ENCODE measurements around the gene APOL1. TPM values are rescaled to one million over a fixed set of nuclear protein-coding genes. Genes with fewer than 3 reads are reported as not detected.

Gene APOL1
- total RNA-seq, 2 experiments from 2014 or later = 13.8 to 17.1 TPM

DNA sequence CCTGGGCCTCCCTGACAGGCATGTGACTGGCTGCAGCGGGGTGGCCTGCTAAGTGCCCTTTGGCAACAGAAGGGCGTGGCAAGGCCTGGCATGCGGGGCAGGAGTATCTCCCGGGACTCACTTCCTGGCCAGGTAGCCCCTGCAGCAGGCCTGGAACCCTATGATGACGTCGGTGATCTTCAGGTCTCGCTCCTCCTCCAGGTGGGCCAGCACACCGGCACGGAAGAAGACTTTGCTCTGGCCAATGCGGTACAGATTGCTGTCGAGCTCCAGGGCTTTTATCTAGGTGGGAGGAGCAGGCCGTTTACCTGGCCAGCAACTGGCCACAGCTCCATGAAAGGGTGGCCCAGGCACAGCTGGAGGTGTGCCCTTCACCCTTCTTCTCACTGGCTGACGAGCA is 50.9 kb downstream of the APOL1 start:
- Mint-ChIP-seq H3K4me1 (ENCODE audit: low read depth) (peaks cover 8% of the 10 kb centered on the region), H3K27ac (no peak overlapping the region), H3K4me3 (no peak overlapping the region), H3K9me3 (no peaks in the 10 kb centered on the region), H3K27me3 (no peaks in the 10 kb centered on the region), H3K36me3 (ENCODE audit: low read depth) (peaks cover 76% of the 10 kb centered on the region)
- no peak for ATAC-seq
- POLR2A ChIA-PET = interaction anchor here (1.0 to 1.6 kb wide), 2 partner anchors 13 to 19 kb away, joined by 3 to 4 read pairs; no protein-coding TSS in a partner anchor
- CTCF ChIA-PET = interaction anchor here (1.0 to 10.8 kb wide), 3 partner anchors 23 to 183 kb away, joined by 3 to 152 read pairs (median 55); no protein-coding TSS in a partner anchor
- no peak for DNase-seq
- intact Hi-C loops (cut with micrococcal nuclease) = no loop called here
- TF ChIP-seq, protein P1, sequence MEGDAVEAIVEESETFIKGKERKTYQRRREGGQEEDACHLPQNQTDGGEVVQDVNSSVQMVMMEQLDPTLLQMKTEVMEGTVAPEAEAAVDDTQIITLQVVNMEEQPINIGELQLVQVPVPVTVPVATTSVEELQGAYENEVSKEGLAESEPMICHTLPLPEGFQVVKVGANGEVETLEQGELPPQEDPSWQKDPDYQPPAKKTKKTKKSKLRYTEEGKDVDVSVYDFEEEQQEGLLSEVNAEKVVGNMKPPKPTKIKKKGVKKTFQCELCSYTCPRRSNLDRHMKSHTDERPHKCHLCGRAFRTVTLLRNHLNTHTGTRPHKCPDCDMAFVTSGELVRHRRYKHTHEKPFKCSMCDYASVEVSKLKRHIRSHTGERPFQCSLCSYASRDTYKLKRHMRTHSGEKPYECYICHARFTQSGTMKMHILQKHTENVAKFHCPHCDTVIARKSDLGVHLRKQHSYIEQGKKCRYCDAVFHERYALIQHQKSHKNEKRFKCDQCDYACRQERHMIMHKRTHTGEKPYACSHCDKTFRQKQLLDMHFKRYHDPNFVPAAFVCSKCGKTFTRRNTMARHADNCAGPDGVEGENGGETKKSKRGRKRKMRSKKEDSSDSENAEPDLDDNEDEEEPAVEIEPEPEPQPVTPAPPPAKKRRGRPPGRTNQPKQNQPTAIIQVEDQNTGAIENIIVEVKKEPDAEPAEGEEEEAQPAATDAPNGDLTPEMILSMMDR (IDR thresholded peaks at IDR 0.05) = no peak

DNA sequence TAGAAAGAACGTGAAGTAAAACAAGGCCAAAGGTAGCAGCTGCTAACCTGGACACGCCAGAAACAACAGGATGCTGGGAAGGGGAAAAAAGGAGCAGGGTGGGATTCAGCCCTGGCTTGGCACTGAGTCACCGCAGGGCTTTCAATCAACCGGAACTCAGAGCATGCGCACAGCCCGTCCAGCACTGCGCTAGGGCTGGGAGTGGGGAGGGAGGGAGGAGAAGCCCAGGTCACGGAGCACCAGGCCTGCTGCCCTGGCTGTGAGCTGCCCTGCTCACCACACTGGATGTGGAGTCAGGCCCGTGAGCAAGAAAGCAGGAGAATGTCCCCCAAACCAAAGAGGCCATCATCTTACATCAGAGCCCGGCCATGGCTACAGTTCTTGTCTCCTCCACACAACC is 51.5 kb downstream of the APOL1 start:
- Mint-ChIP-seq H3K36me3 (ENCODE audit: low read depth) (peaks cover 77% of the 10 kb centered on the region), H3K9me3 (no peaks in the 10 kb centered on the region), H3K27me3 (no peaks in the 10 kb centered on the region), H3K27ac (no peak overlapping the region), H3K4me3 (no peak overlapping the region), H3K4me1 (ENCODE audit: low read depth) (peaks cover 8% of the 10 kb centered on the region)
- intact Hi-C loops (cut with micrococcal nuclease) = no loop called here
- ChIA-PET CTCF (interaction anchor here (1.0 to 10.8 kb wide), 2 partner anchors 165 to 182 kb away, joined by 3 to 152 read pairs; no protein-coding TSS in a partner anchor), POLR2A (interaction anchor here (1.2 kb wide), 1 partner anchor 18 kb away, joined by 4 read pairs; no protein-coding TSS in a partner anchor)
- ATAC-seq (no peak), DNase-seq (no peak)
- TF ChIP-seq, protein P1 (IDR thresholded peaks at IDR 0.05) = no peak

DNA sequence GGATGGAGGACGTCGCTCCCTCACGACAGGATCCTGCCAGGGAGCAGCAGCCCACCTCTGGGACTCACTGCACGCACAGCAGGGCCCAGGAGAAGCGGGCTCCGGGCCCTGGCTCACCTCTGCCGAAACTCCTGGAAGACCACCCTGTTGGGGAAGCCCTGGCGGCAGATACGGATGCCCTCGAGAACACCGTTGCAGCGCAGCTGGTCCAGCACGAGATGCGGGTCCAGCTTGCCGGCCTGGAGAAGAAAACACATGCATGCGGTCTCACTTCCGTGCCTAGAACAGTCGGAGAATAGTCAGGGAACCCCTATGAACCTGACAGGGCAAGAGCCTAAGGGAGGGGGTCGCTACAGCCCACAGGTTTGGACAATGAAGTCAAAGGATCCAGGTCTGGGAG is 52.9 kb downstream of the APOL1 start:
- intact Hi-C loops (cut with micrococcal nuclease) = no loop called here
- POLR2A ChIA-PET = no interaction called here
- CTCF ChIA-PET = interaction anchor here (10.8 kb wide), 1 partner anchor 164 kb away, joined by 152 read pairs; no protein-coding TSS in a partner anchor
- H3K4me1 Mint-ChIP-seq (ENCODE audit: low read depth) = peaks cover 8% of the 10 kb centered on the region
- H3K4me3 Mint-ChIP-seq = no peak overlapping the region
- no peak overlapping the region for H3K27ac Mint-ChIP-seq
- H3K36me3 Mint-ChIP-seq (ENCODE audit: low read depth) = peaks cover 75% of the 10 kb centered on the region
- ATAC-seq (no peak), DNase-seq (no peak)
- H3K27me3 Mint-ChIP-seq = no peaks in the 10 kb centered on the region
- TF ChIP-seq, protein P1 (IDR thresholded peaks at IDR 0.05) = no peak
- no peaks in the 10 kb centered on the region for H3K9me3 Mint-ChIP-seq

DNA sequence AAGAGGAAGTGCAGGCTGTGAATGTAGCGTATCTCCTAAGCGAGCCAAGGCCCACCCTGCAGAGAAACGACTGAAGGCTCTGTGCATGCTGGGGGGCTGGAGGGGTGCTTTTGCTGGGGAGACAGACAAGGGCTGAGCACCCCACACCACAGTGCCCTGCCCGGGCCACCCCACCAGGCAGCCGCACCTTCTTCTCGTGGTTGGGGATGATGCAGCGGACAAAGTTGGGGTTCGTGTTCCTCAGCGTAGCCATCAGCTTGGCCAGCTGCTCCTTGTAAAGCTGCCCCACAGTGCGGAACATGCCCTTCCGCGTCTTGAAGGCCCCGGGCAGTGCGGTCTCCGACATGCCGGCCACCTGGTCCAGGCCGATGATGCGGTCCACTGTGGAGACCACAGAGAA is 53.3 kb downstream of the APOL1 start:
- ATAC-seq (no peak), DNase-seq (no peak)
- H3K36me3 Mint-ChIP-seq (ENCODE audit: low read depth) = peaks cover 75% of the 10 kb centered on the region
- ChIA-PET POLR2A (interaction anchor here (0.8 to 1.5 kb wide), 2 partner anchors 16 to 20 kb away, joined by 3 to 5 read pairs; no protein-coding TSS in a partner anchor), CTCF (interaction anchor here (10.8 kb wide), 1 partner anchor 163 kb away, joined by 152 read pairs; no protein-coding TSS in a partner anchor)
- intact Hi-C loops (cut with micrococcal nuclease) = no loop called here
- no peaks in the 10 kb centered on the region for H3K27me3 Mint-ChIP-seq
- no peak overlapping the region for H3K4me3 Mint-ChIP-seq
- H3K9me3 Mint-ChIP-seq = no peaks in the 10 kb centered on the region
- H3K4me1 Mint-ChIP-seq (ENCODE audit: low read depth) = peaks cover 8% of the 10 kb centered on the region
- H3K27ac Mint-ChIP-seq = no peak overlapping the region
- TF ChIP-seq, protein P1 (IDR thresholded peaks at IDR 0.05) = no peak

DNA sequence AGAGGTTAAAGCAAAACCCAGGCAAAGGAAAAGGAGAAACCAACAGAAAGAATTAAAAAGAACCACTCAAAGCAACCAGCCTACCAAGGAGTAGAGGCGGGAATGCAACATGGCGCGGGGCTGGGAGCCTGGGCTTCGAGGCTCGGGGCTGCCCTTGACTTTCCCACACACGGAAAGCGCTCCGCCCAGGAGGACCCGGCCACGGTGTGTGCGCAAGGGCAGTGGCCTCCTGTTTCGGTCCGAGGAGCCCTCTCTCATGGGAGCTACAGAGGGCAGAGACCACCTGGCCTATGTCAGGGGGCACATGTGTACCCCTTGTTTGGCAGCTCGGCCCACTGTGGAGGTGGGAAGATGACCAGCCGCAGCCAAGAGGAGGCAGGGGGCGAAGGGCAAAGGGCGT is 55.9 kb downstream of the APOL1 start:
- no peak for ATAC-seq
- H3K27ac Mint-ChIP-seq = peak overlapping the region; percentile 48

More for the DNA sequence above, 55.9 kb downstream of the APOL1 start:
- Mint-ChIP-seq H3K27me3 (no peaks in the 10 kb centered on the region), H3K9me3 (no peaks in the 10 kb centered on the region), H3K4me3 (no peak overlapping the region), H3K4me1 (ENCODE audit: low read depth) (peaks cover 2% of the 10 kb centered on the region), H3K36me3 (ENCODE audit: low read depth) (peaks cover 74% of the 10 kb centered on the region)
- CTCF ChIA-PET = interaction anchor here (0.8 to 7.6 kb wide), 3 partner anchors 8 to 23 kb away, joined by 3 to 49 read pairs (median 3); no protein-coding TSS in a partner anchor
- DNase-seq = no peak
- intact Hi-C loops (cut with micrococcal nuclease) = no loop called here
- POLR2A ChIA-PET = interaction anchor here (0.9 to 1.8 kb wide), 7 partner anchors 9 to 20 kb away, joined by 3 to 6 read pairs (median 4); no protein-coding TSS in a partner anchor
- TF ChIP-seq, protein P1 (IDR thresholded peaks at IDR 0.05) = no peak

All from activated CD8-positive, alpha-beta T cell treated with anti-CD3 and anti-CD28 coated beads for 36 hours (primary cell).